HCT116 (cell line): ENCODE data around the gene COTL1. TPM values are rescaled to one million over a fixed set of nuclear protein-coding genes. Genes with fewer than 3 reads are reported as not detected.

Source experiments
- ATAC-seq: fragments of 200-7000 bp; cut with Tn5 transposase; 2 replicates; pipeline ENCODE4 v1.9.1; 2020; ENCODE audit warnings: mild to moderate bottlenecking, moderate library complexity
- BruUV-seq: library from RNA; stranded (reverse); fragments of 400-500 nt; replicated peaks from 2 replicates; lab custom pipeline; 2021; lab: Mats Ljungman, UMichigan
- CTCF ChIA-PET: fragments of 300-600 bp; sonication (Branson Sonifier 250); formaldehyde crosslinking; loops from one replicate; lab custom pipeline; 2021; ENCODE audit warnings: antibody characterized with exemption; lab: Charles Lee
- POLR2A ChIA-PET: fragments of 300-600, 350-600 bp; sonication (Branson Sonifier 250); formaldehyde crosslinking; loops from one replicate; lab custom pipeline; 2021; ENCODE audit warnings: antibody characterized with exemption; lab: Charles Lee
- RAD21 ChIA-PET, 2 experiments: fragments of 300-600 bp; sonication (Branson Sonifier 250); formaldehyde crosslinking; loops; one replicate each; lab custom pipeline; 2023; ENCODE audit warnings: low total read pairs in 2 of 2; ENCODE audit not compliant: uncharacterized antibody in 2 of 2, unreplicated experiment in 2 of 2, low non-redundant PET in 1 of 2; lab: Charles Lee
- DNase-seq: peaks from one replicate; pipeline ENCODE4 v3.0.0-alpha.2; 2010; ENCODE audit warnings: low read depth, low spot score
- H2AFZ ChIP-seq: fragments of 200-600 bp; shearing (Covaris generic), sonication (generic); 2 replicates; pipeline ENCODE4 v1.6.1; 2017; ENCODE audit warnings: low read depth, mixed run types, mixed read lengths, antibody characterized with exemption, low read length; ENCODE audit not compliant: poor library complexity, severe bottlenecking
- H3K27ac ChIP-seq: 2 replicates; pipeline ENCODE4 v1.5.1; 2012; ENCODE audit warnings: low read depth, low read length
- H3K27me3 ChIP-seq: fragments of 200-600 bp; sonication (generic); 2 replicates; pipeline ENCODE4 v1.6.1; 2016; ENCODE audit warnings: mixed run types, low read length, mixed read lengths; ENCODE audit not compliant: insufficient read depth
- H3K36me3 ChIP-seq, 2 experiments: fragments of 200-500 bp in 1 of 2; fragments of 200-600 bp in 1 of 2; sonication (Bioruptor generic) in 1 of 2; sonication (generic) in 1 of 2; 2 replicates each; pipeline versions ENCODE4 v1.5.1 to v1.6.1; 2014 to 2016; ENCODE audit warnings: low read length in 2 of 2, inconsistent platforms in 1 of 2, mixed read lengths in 1 of 2, mixed run types in 1 of 2; ENCODE audit not compliant: insufficient read depth in 2 of 2, control insufficient read depth in 1 of 2
- H3K4me1 ChIP-seq, 2 experiments: fragments of 200-600 bp in 1 of 2; sonication (generic) in 1 of 2; 2 replicates each; pipeline versions ENCODE4 v1.5.1 to v1.6.1; 2012 to 2017; ENCODE audit warnings: low read length in 2 of 2, inconsistent platforms in 1 of 2, mild to moderate bottlenecking in 1 of 2, mixed read lengths in 1 of 2, mixed run types in 1 of 2, moderate library complexity in 1 of 2; ENCODE audit not compliant: insufficient read depth in 2 of 2, control insufficient read depth in 1 of 2
- H3K4me2 ChIP-seq: fragments of 200-600 bp; sonication (generic); 2 replicates; pipeline ENCODE4 v1.6.1; 2017; ENCODE audit warnings: mixed run types, low read length, mixed read lengths
- H3K4me3 ChIP-seq, 2 experiments: fragments of 200-600 bp in 1 of 2; sonication (generic) in 1 of 2; replicated peaks in 1 of 2; 2 replicates each; pipeline ENCODE4 v1.5.1; 2011 to 2016; ENCODE audit warnings: low read length in 2 of 2, control low read depth in 1 of 2, low read depth in 1 of 2, mild to moderate bottlenecking in 1 of 2, mixed read lengths in 1 of 2, mixed run types in 1 of 2
- H3K79me2 ChIP-seq: fragments of 200-600 bp; sonication (generic); 2 replicates; pipeline ENCODE4 v1.6.1; 2017; ENCODE audit warnings: mild to moderate bottlenecking, mixed run types, low read length, moderate library complexity, mixed read lengths; ENCODE audit not compliant: insufficient read depth
- H3K9ac ChIP-seq: fragments of 200-600 bp; sonication (generic); 2 replicates; pipeline ENCODE4 v1.6.1; 2016; ENCODE audit warnings: low read length, mixed read lengths
- H3K9me2 ChIP-seq: fragments of 200-600 bp; sonication (generic), shearing (Covaris generic); 2 replicates; pipeline ENCODE4 v1.6.1; 2017; ENCODE audit warnings: mixed run types, mild to moderate bottlenecking, moderate library complexity; ENCODE audit not compliant: insufficient read depth
- H3K9me3 ChIP-seq, 2 experiments: fragments of 200-500 bp in 1 of 2; fragments of 200-600 bp in 1 of 2; sonication (Bioruptor generic) in 1 of 2; sonication (generic) in 1 of 2; 2 replicates each; pipeline ENCODE4 v1.6.1; 2014 to 2017; ENCODE audit warnings: low read length in 2 of 2, mixed read lengths in 2 of 2, inconsistent platforms in 1 of 2, low read depth in 1 of 2, mild to moderate bottlenecking in 1 of 2, mixed run types in 1 of 2, moderate library complexity in 1 of 2; ENCODE audit not compliant: control insufficient read depth in 1 of 2, insufficient read depth in 1 of 2
- H4K20me1 ChIP-seq: fragments of 200-600 bp; sonication (generic), shearing (Covaris generic); 2 replicates; pipeline ENCODE4 v1.6.1; 2017; ENCODE audit warnings: mixed run types, mild to moderate bottlenecking, moderate library complexity; ENCODE audit not compliant: insufficient read depth
- ATF3 ChIP-seq: IDR thresholded peaks from 2 replicates; pipeline ENCODE4 v1.6.1; 2012
- CBX3 ChIP-seq: IDR thresholded peaks from 2 replicates; pipeline ENCODE4 v1.6.1; 2012; ENCODE audit warnings: low read depth
- CEBPB ChIP-seq: IDR thresholded peaks from 2 replicates; pipeline ENCODE4 v1.6.1; 2012; ENCODE audit warnings: low read depth
- CTCF ChIP-seq, 3 experiments: fragments of 200-600 bp in 1 of 3; sonication (generic) in 1 of 3; IDR thresholded peaks in 2 of 3; conservative IDR thresholded peaks in 1 of 3; 2 replicates each; pipeline ENCODE4 v1.5.1; 2012 to 2017; ENCODE audit warnings: low read depth in 2 of 3, low read length in 2 of 3, antibody characterized with exemption in 1 of 3, borderline replicate concordance in 1 of 3, control low read depth in 1 of 3, mild to moderate bottlenecking in 1 of 3, mixed read lengths in 1 of 3, mixed run types in 1 of 3, moderate library complexity in 1 of 3; ENCODE audit not compliant: insufficient read depth in 1 of 3
- EGR1 ChIP-seq: IDR thresholded peaks from 2 replicates; pipeline ENCODE4 v1.6.1; 2012; ENCODE audit warnings: low read depth
- ELF1 ChIP-seq: IDR thresholded peaks from 2 replicates; pipeline ENCODE4 v1.6.1; 2012; ENCODE audit warnings: low read depth, borderline replicate concordance
- EZH2 ChIP-seq: fragments of 200-600 bp; sonication (generic); IDR thresholded peaks from 2 replicates; pipeline ENCODE4 v1.6.1; 2017; ENCODE audit warnings: antibody characterized with exemption, mixed run types
- FOSL1 ChIP-seq: IDR thresholded peaks from 2 replicates; pipeline ENCODE4 v1.6.1; 2012; ENCODE audit warnings: low read depth
- JUND ChIP-seq: IDR thresholded peaks from 2 replicates; pipeline ENCODE4 v1.6.1; 2012
- POLR2A ChIP-seq: IDR thresholded peaks from 2 replicates; pipeline ENCODE4 v1.7.0; 2011; ENCODE audit warnings: borderline replicate concordance; ENCODE audit not compliant: insufficient read depth, insufficient read length; ENCODE audit errors: extremely low read depth
- POLR2AphosphoS5 ChIP-seq: IDR thresholded peaks from 2 replicates; pipeline ENCODE4 v1.6.1; 2011; ENCODE audit warnings: mild to moderate bottlenecking, low read depth, low read length, moderate library complexity
- RAD21 ChIP-seq: IDR thresholded peaks from 2 replicates; pipeline ENCODE4 v1.6.1; 2012; ENCODE audit warnings: low read depth, mild to moderate bottlenecking
- REST ChIP-seq: IDR thresholded peaks from 2 replicates; pipeline ENCODE4 v1.6.1; 2012; ENCODE audit warnings: low read depth
- SIN3A ChIP-seq: IDR thresholded peaks from 2 replicates; pipeline ENCODE4 v1.6.1; 2012; ENCODE audit warnings: low read depth
- SP1 ChIP-seq: IDR thresholded peaks from 2 replicates; pipeline ENCODE4 v1.6.1; 2012; ENCODE audit warnings: low read depth
- SRF ChIP-seq: IDR thresholded peaks from 2 replicates; pipeline ENCODE4 v1.6.1; 2012; ENCODE audit warnings: low read depth
- YY1 ChIP-seq: IDR thresholded peaks from 2 replicates; pipeline ENCODE4 v1.6.1; 2011; ENCODE audit warnings: low read length, low read depth, moderate library complexity, mild to moderate bottlenecking; ENCODE audit not compliant: insufficient replicate concordance; ENCODE audit errors: extremely low read depth
- ZFX ChIP-seq: fragments of 450-650 bp; IDR thresholded peaks from 2 replicates; pipeline ENCODE4 v1.6.1; 2017
- ZNF274 ChIP-seq: fragments of 200-500 bp; sonication (Bioruptor generic); IDR thresholded peaks from 2 replicates; pipeline ENCODE4 v1.6.1; 2014; ENCODE audit warnings: mild to moderate bottlenecking, low read depth, low read length, inconsistent platforms
- intact Hi-C: fragments of 100-400 bp; cut with micrococcal nuclease; formaldehyde crosslinking; loops from 2 replicates; pipeline ENCODE4 v1.10.0; 2022
- total RNA-seq: library from RNA; stranded (reverse); gene quantifications from one replicate; pipeline ENCODE4 v1.2.1, GENCODE V29; 2021; ENCODE audit not compliant: unreplicated experiment

Gene COTL1
- total RNA-seq, 1 experiment from 2014 or later: 276 TPM

GRCh38 chr16:84618581-84619460 lies 943 bp upstream of the COTL1 start:
- POLR2A ChIA-PET: interaction anchor here (0.6 to 1.7 kb wide), 9 partner anchors 13 to 464 kb away, joined by 3 to 7 read pairs (median 4); no protein-coding TSS in a partner anchor
- RAD21 ChIA-PET: interaction anchor here (0.6 to 1.0 kb wide), 8 partner anchors 50 to 661 kb away, joined by 3 to 8 read pairs (median 4); no protein-coding TSS in a partner anchor
- TSS peak; percentile 95 for BruUV-seq
- Histone ChIP-seq H3K79me2 (peaks cover 38% of the 10 kb centered on the region), H3K4me1 (peaks cover 19 to 68% of the 10 kb centered on the region in 2 experiments), H3K27ac (peak overlapping the region; percentile 86), H3K4me2 (peak overlapping the region; percentile 82), H3K27me3 (no peaks in the 10 kb centered on the region), H4K20me1 (no peaks in the 10 kb centered on the region), H3K36me3 (peaks cover 0 to 15% of the 10 kb centered on the region in 2 experiments; a peak in 1 of 4 replicates), H3K4me3 (peak overlapping the region; percentile 38 to 51), H3K9me2 (no peaks in the 10 kb centered on the region), H3K9ac (peak overlapping the region; percentile 59), H2AFZ (no peak overlapping the region), H3K9me3 (no peaks in the 10 kb centered on the region)
- intact Hi-C loops: no loop called here
- DNase-seq: peak; percentile 99
- CTCF ChIA-PET: interaction anchor here (0.6 to 3.0 kb wide), 10 partner anchors 53 to 353 kb away, joined by 3 to 16 read pairs (median 4); no protein-coding TSS in a partner anchor
- ATAC-seq: peak; percentile 69
- TF ChIP-seq ZFX: no peak
- no peak for TF ChIP-seq REST
- TF ChIP-seq EGR1: no peak
- TF ChIP-seq CTCF (IDR thresholded peaks at IDR 0.05 in 2 of 3, conservative IDR thresholded peaks at IDR 0.05 in 1 of 3; ENCODE audit: borderline replicate concordance in 1 of 3, insufficient read depth in 1 of 3, low read depth in 2 of 3, low read length in 2 of 3): no peak
- TF ChIP-seq CEBPB: no peak
- TF ChIP-seq SP1: no peak
- TF ChIP-seq SRF: no peak
- no peak for TF ChIP-seq SIN3A
- TF ChIP-seq YY1: peak; percentile 77
- no peak for TF ChIP-seq POLR2A
- TF ChIP-seq JUND: no peak
- peak; percentile 68 for TF ChIP-seq POLR2AphosphoS5
- TF ChIP-seq FOSL1: no peak
- no peak for TF ChIP-seq ELF1
- no peak for TF ChIP-seq CBX3
- TF ChIP-seq ATF3: no peak
- no peak for TF ChIP-seq RAD21
- TF ChIP-seq ZNF274: no peak
- no peak for TF ChIP-seq EZH2
